OCI-LY7 (cell line): Measurements from ENCODE around the gene PIK3CB. TPM values are rescaled to one million over a fixed set of nuclear protein-coding genes. Genes with fewer than 3 reads are reported as not detected.

Source experiments
- BruUV-seq: library from RNA; stranded (reverse); fragments of 400-500 nt; replicated peaks from 2 replicates; lab custom pipeline; 2021; lab: Mats Ljungman, UMichigan
- CTCF ChIA-PET: fragments of 300-600 bp; sonication (Branson Sonifier 250); formaldehyde crosslinking; loops from one replicate; lab custom pipeline; 2022; ENCODE audit warnings: antibody characterized with exemption; ENCODE audit not compliant: unreplicated experiment; lab: Charles Lee
- POLR2A ChIA-PET: fragments of 300-600 bp; sonication (Branson Sonifier 250); formaldehyde crosslinking; loops from one replicate; lab custom pipeline; 2022; ENCODE audit warnings: antibody characterized with exemption; lab: Charles Lee
- DNase-seq: peaks from one replicate; pipeline ENCODE4 v3.0.0-alpha.2; 2015; ENCODE audit warnings: low spot score
- H2AFZ ChIP-seq: fragments of 200-600 bp; sonication (generic), shearing (Covaris generic); 2 replicates; pipeline ENCODE4 v1.6.1; 2014; ENCODE audit warnings: mild to moderate bottlenecking, antibody characterized with exemption, low read length, moderate library complexity
- H3K27ac ChIP-seq: fragments of 200-600 bp; sonication (generic); 2 replicates; pipeline ENCODE4 v1.5.1; 2014; ENCODE audit warnings: mixed run types, low read depth, mild to moderate bottlenecking, moderate library complexity, low read length, inconsistent platforms; ENCODE audit not compliant: poor library complexity, severe bottlenecking
- H3K36me3 ChIP-seq: fragments of 200-600 bp; sonication (generic); 2 replicates; pipeline ENCODE4 v1.6.1; 2014; ENCODE audit warnings: mild to moderate bottlenecking, antibody characterized with exemption, low read length, moderate library complexity, mixed read lengths; ENCODE audit not compliant: insufficient read depth
- H3K4me1 ChIP-seq: fragments of 200-600 bp; sonication (generic); 2 replicates; pipeline ENCODE4 v1.5.1; 2014; ENCODE audit warnings: mild to moderate bottlenecking, low read length; ENCODE audit not compliant: insufficient read depth, poor library complexity, severe bottlenecking
- H3K4me2 ChIP-seq: fragments of 200-600 bp; sonication (generic); 2 replicates; pipeline ENCODE4 v1.6.1; 2014; ENCODE audit warnings: mild to moderate bottlenecking, low read length
- H3K4me3 ChIP-seq: fragments of 200-600 bp; sonication (generic); 2 replicates; pipeline ENCODE4 v1.5.1; 2014; ENCODE audit warnings: mild to moderate bottlenecking, low read depth, low read length; ENCODE audit not compliant: poor library complexity, severe bottlenecking
- H3K79me2 ChIP-seq: fragments of 200-600 bp; sonication (generic); 2 replicates; pipeline ENCODE4 v1.6.1; 2016; ENCODE audit warnings: low read depth, mild to moderate bottlenecking, low read length, moderate library complexity, mixed read lengths; ENCODE audit not compliant: insufficient read depth
- H3K9me2 ChIP-seq: fragments of 200-600 bp; sonication (generic); 2 replicates; pipeline ENCODE4 v1.6.1; 2016; ENCODE audit warnings: mild to moderate bottlenecking, low read length, mixed read lengths; ENCODE audit not compliant: insufficient read depth
- H3K9me3 ChIP-seq: fragments of 200-600 bp; sonication (generic); 2 replicates; pipeline ENCODE4 v1.6.1; 2014; ENCODE audit warnings: mild to moderate bottlenecking, mixed run types, low read length, mixed read lengths
- H4K20me1 ChIP-seq: fragments of 200-600 bp; sonication (generic); 2 replicates; pipeline ENCODE4 v1.6.1; 2014; ENCODE audit warnings: mild to moderate bottlenecking, antibody characterized with exemption, low read length, moderate library complexity, mixed read lengths; ENCODE audit not compliant: insufficient read depth
- EZH2phosphoT487 ChIP-seq: fragments of 200-600 bp; sonication (generic); IDR thresholded peaks from 2 replicates; pipeline ENCODE4 v1.6.1; 2018; ENCODE audit warnings: low read depth, borderline replicate concordance, mild to moderate bottlenecking, mixed run types, antibody characterized with exemption, low read length, moderate library complexity, mixed read lengths
- intact Hi-C: fragments of 100-400 bp; cut with micrococcal nuclease; formaldehyde crosslinking; loops from one replicate; pipeline ENCODE4 v1.10.0; 2022; ENCODE audit not compliant: unreplicated experiment
- total RNA-seq, 2 experiments: library from RNA; depleted of rRNA in 1 of 2; stranded (reverse); fragments of >200 nt in 1 of 2; shearing (Covaris generic) in 1 of 2; gene quantifications; 2 replicates each; pipeline ENCODE4 v1.2.3, GENCODE V29; 2014 to 2022
- TF ChIP-seq, protein P1 (sequence below): fragments of 200-600 bp; sonication (generic); conservative IDR thresholded peaks from 2 replicates; pipeline ENCODE4 v1.5.1; 2014; ENCODE audit warnings: mild to moderate bottlenecking, antibody characterized with exemption, low read length, moderate library complexity, mixed read lengths

The PIK3CB gene
- total RNA-seq, 2 experiments from 2014 or later, result 8.2 to 23.6 TPM

DNA sequence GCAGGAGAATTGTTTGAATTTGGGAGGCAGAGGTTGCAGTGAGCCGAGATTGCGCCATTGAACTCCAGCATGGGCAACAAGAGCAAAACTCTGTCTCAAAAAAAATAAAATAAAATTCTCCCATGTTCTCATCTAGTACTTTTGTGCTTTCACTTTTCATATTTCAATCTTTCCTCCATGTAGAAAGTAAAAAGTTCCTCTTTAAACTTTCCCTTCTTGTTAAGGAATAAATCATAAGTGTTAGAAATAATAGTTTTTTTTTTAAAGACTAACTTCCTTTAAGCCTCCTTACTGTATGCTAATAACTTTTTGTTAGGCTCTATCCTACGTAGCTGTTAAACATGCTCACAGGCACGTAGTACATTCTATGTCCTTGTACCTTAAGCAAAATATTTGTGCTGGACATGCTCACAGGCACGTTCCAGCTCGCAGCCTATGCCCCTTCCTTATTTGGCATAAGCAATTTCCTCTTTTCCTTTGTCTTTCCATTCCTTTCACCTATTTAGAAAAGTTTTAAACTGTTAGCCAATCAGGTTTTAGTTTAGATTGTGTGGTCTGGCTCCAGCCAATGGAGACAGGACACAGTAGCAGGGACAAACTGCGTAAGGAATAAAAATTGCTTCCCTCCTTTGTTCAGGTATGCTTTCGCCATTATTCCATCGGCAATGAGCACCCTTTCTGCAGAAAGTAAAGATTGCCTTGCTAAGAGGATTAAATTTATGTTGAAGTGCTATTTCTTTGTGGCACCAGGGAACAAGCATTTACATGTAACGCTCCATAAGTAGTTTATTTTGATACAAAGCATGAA lies 38.9 kb upstream of the PIK3CB start:
- Histone ChIP-seq H3K9me3 (no peaks in the 10 kb centered on the region), H4K20me1 (no peaks in the 10 kb centered on the region), H2AFZ (no peak overlapping the region), H3K4me3 (no peak overlapping the region), H3K4me2 (no peak overlapping the region), H3K27ac (no peak overlapping the region), H3K79me2 (no peaks in the 10 kb centered on the region), H3K9me2 (no peaks in the 10 kb centered on the region), H3K4me1 (no peaks in the 10 kb centered on the region), H3K36me3 (no peaks in the 10 kb centered on the region)
- ChIA-PET CTCF (no interaction called here), POLR2A (interaction anchor here (0.5 kb wide), 1 partner anchor 23 kb away, joined by 3 read pairs; no protein-coding TSS in a partner anchor)
- DNase-seq, result no peak
- intact Hi-C loops, result no loop called here
- TF ChIP-seq, protein P1, sequence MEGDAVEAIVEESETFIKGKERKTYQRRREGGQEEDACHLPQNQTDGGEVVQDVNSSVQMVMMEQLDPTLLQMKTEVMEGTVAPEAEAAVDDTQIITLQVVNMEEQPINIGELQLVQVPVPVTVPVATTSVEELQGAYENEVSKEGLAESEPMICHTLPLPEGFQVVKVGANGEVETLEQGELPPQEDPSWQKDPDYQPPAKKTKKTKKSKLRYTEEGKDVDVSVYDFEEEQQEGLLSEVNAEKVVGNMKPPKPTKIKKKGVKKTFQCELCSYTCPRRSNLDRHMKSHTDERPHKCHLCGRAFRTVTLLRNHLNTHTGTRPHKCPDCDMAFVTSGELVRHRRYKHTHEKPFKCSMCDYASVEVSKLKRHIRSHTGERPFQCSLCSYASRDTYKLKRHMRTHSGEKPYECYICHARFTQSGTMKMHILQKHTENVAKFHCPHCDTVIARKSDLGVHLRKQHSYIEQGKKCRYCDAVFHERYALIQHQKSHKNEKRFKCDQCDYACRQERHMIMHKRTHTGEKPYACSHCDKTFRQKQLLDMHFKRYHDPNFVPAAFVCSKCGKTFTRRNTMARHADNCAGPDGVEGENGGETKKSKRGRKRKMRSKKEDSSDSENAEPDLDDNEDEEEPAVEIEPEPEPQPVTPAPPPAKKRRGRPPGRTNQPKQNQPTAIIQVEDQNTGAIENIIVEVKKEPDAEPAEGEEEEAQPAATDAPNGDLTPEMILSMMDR, result no peak
- no peak for TF ChIP-seq EZH2phosphoT487
- BruUV-seq, result no TSS peak

DNA sequence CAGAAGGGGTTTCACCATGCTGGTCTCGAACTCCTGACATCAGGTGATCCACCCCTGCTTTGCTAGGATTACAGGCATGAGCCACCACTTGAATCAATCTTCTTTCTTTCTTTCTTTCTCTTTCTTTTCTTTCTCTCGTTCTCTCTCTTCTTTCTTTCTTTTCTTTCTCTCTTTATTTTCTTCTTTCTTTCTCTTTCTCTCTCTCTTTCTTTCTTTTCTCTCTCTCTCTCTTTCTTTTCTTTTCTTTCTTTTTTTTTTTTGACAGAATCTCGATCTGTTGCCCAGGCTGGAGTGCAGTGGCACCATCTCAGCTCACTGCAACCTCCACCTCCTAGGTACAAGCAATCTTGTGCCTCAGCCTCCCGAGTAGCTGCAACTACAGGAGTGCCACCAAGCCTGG lies 37.9 kb upstream of the PIK3CB start:
- intact Hi-C loops, result no loop called here
- TF ChIP-seq EZH2phosphoT487, result no peak
- TF ChIP-seq, protein P1, result no peak
- no peak overlapping the region for H3K4me2 ChIP-seq
- BruUV-seq, result no TSS peak
- CTCF ChIA-PET, result no interaction called here
- DNase-seq, result no peak
- no peaks in the 10 kb centered on the region for H3K36me3 ChIP-seq
- no peak overlapping the region for H3K4me3 ChIP-seq
- no peaks in the 10 kb centered on the region for H3K4me1 ChIP-seq
- H3K27ac ChIP-seq, result no peak overlapping the region
- H3K79me2 ChIP-seq, result no peaks in the 10 kb centered on the region
- no peaks in the 10 kb centered on the region for H3K9me2 ChIP-seq
- no peaks in the 10 kb centered on the region for H3K9me3 ChIP-seq
- no peaks in the 10 kb centered on the region for H4K20me1 ChIP-seq
- POLR2A ChIA-PET, result no interaction called here
- no peak overlapping the region for H2AFZ ChIP-seq

DNA sequence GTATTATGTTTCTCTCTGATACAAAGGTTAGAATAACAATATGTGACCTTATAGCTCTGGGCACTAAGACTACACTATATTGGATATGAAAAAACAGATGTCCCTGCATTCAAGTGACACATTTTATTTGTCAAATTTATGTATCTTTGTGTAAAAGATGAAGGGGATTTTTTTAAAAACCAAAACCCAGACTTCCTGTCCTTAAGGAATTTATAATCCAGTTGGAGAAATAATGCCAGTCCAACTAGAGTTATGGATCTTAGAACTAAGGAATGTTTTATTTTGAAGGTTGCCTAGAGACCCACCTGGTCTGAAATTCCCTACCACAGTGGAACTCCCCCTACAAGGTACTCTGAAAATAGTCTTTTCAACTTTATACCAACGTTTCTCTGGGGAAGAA lies 33.3 kb upstream of the PIK3CB start:
- TF ChIP-seq EZH2phosphoT487, result no peak
- TF ChIP-seq, protein P1, result no peak
- H3K27ac ChIP-seq, result no peak overlapping the region
- H3K4me1 ChIP-seq, result peaks cover 4% of the 10 kb centered on the region
- intact Hi-C loops, result no loop called here
- no peak overlapping the region for H2AFZ ChIP-seq
- no peak overlapping the region for H3K4me2 ChIP-seq
- no peak for DNase-seq
- no peaks in the 10 kb centered on the region for H3K9me2 ChIP-seq
- no peaks in the 10 kb centered on the region for H4K20me1 ChIP-seq
- ChIA-PET POLR2A (no interaction called here), CTCF (no interaction called here)
- no peak overlapping the region for H3K4me3 ChIP-seq
- H3K36me3 ChIP-seq, result no peaks in the 10 kb centered on the region
- no peaks in the 10 kb centered on the region for H3K79me2 ChIP-seq
- BruUV-seq, result no TSS peak
- no peaks in the 10 kb centered on the region for H3K9me3 ChIP-seq
